H1 (cell line): ENCODE measurements around the gene SWT1. TPM values are rescaled to one million over a fixed set of nuclear protein-coding genes. Genes with fewer than 3 reads are reported as not detected.

Experiments used
- CTCF ChIA-PET: fragments of 300-600 bp; sonication (Branson Sonifier 250); formaldehyde crosslinking; loops from one replicate; lab custom pipeline; 2021; ENCODE audit not compliant: partially characterized antibody; lab: Charles Lee
- POLR2A ChIA-PET: fragments of 300-600 bp; sonication (Branson Sonifier 250); formaldehyde crosslinking; loops from one replicate; lab custom pipeline; 2021; ENCODE audit warnings: inconsistent platforms; ENCODE audit not compliant: partially characterized antibody; lab: Charles Lee
- DNase-seq, 2 experiments: peaks; one replicate each; pipeline versions ENCODE4 v3.0.0 to v3.0.0-alpha.2; 2010 to 2022; ENCODE audit warnings: low spot score in 2 of 2, low read depth in 1 of 2, mixed read lengths in 1 of 2
- FAIRE-seq: peaks from 2 replicates; lab custom pipeline; 2011; peaks lifted over from hg19 to GRCh38; lab: Jason Lieb, UNC
- H2AFZ ChIP-seq: 2 replicates; pipeline ENCODE4 v1.8.1; 2012; ENCODE audit warnings: low read length, inconsistent platforms
- H2AK5ac ChIP-seq: 2 replicates; pipeline ENCODE4 v1.6.1; 2013; ENCODE audit warnings: low read depth, low read length
- H2BK120ac ChIP-seq: replicated peaks from 2 replicates; pipeline ENCODE3; 2013; ENCODE audit warnings: low read depth, low read length, inconsistent platforms
- H2BK12ac ChIP-seq: 2 replicates; pipeline ENCODE4 v1.6.1; 2013; ENCODE audit warnings: low read depth, low read length
- H2BK15ac ChIP-seq: 2 replicates; pipeline ENCODE4 v1.6.1; 2013; ENCODE audit warnings: low read length
- H2BK20ac ChIP-seq: 2 replicates; pipeline ENCODE4 v1.6.1; 2013; ENCODE audit warnings: low read length
- H2BK5ac ChIP-seq: 2 replicates; pipeline ENCODE4 v1.6.1; 2013; ENCODE audit warnings: low read depth, low read length
- H3K14ac ChIP-seq: 2 replicates; pipeline ENCODE4 v1.6.1; 2013; ENCODE audit warnings: inconsistent platforms; ENCODE audit not compliant: insufficient read length
- H3K18ac ChIP-seq: 2 replicates; pipeline ENCODE4 v1.6.1; 2013; ENCODE audit warnings: low read length; ENCODE audit errors: extremely low read depth
- H3K23ac ChIP-seq: 2 replicates; pipeline ENCODE4 v1.6.1; 2013; ENCODE audit warnings: inconsistent platforms; ENCODE audit not compliant: insufficient read length
- H3K23me2 ChIP-seq: 2 replicates; pipeline ENCODE4 v1.6.1; 2013; ENCODE audit warnings: low read depth, low read length
- H3K27ac ChIP-seq: 2 replicates; pipeline ENCODE4 v1.6.1; 2011; ENCODE audit warnings: low read depth, low read length, inconsistent platforms
- H3K27me3 ChIP-seq, 4 experiments: replicated peaks in 1 of 4; 1 replicate in 1 of 4; 2 replicates in 3 of 4; pipeline versions ENCODE4 v1.6.1 to v1.8.1; 2011 to 2013; ENCODE audit warnings: low read length in 3 of 4, mild to moderate bottlenecking in 3 of 4, inconsistent platforms in 2 of 4, mixed read lengths in 2 of 4, moderate library complexity in 1 of 4; ENCODE audit not compliant: control insufficient read depth in 3 of 4, insufficient read depth in 3 of 4; ENCODE audit errors: extremely low read depth in 1 of 4
- H3K36me3 ChIP-seq, 4 experiments: 2 replicates each; pipeline versions ENCODE4 v1.6.1 to v1.8.1; 2011 to 2013; ENCODE audit warnings: mild to moderate bottlenecking in 4 of 4, low read length in 3 of 4, moderate library complexity in 2 of 4, control low read depth in 1 of 4, inconsistent platforms in 1 of 4; ENCODE audit not compliant: insufficient read depth in 4 of 4, control insufficient read depth in 2 of 4
- H3K4ac ChIP-seq: replicated peaks from 2 replicates; pipeline ENCODE3; 2013; ENCODE audit warnings: low read length, low read depth, mixed read lengths, inconsistent platforms; ENCODE audit not compliant: insufficient read length
- H3K4me1 ChIP-seq, 4 experiments: replicated peaks in 1 of 4; 1 replicate in 1 of 4; 2 replicates in 3 of 4; pipeline versions ENCODE4 v1.6.1 to v1.8.1; 2011 to 2013; ENCODE audit warnings: low read length in 3 of 4, inconsistent platforms in 2 of 4, mixed read lengths in 1 of 4; ENCODE audit not compliant: insufficient read depth in 4 of 4, control insufficient read depth in 3 of 4
- H3K4me2 ChIP-seq, 2 experiments: 2 replicates each; pipeline versions ENCODE4 v1.6.1 to v1.8.1; 2011 to 2013; ENCODE audit warnings: low read depth in 2 of 2, low read length in 2 of 2, control low read depth in 1 of 2, inconsistent platforms in 1 of 2, mild to moderate bottlenecking in 1 of 2; ENCODE audit not compliant: insufficient read depth in 1 of 2
- H3K4me3 ChIP-seq, 4 experiments: fragments of 200-600, 300-600 bp in 1 of 4; sonication (generic), shearing (Covaris generic), sonication (Bioruptor Twin) in 1 of 4; 2 replicates each; pipeline versions ENCODE4 v1.5.1 to v1.8.1; 2011 to 2016; ENCODE audit warnings: low read length in 4 of 4, low read depth in 3 of 4, control low read depth in 2 of 4, inconsistent platforms in 2 of 4, mild to moderate bottlenecking in 2 of 4, mixed read lengths in 1 of 4, moderate library complexity in 1 of 4; ENCODE audit not compliant: insufficient read depth in 2 of 4; ENCODE audit errors: extremely low read depth in 1 of 4
- H3K56ac ChIP-seq: replicated peaks from 2 replicates; pipeline ENCODE3; 2013; ENCODE audit warnings: low read depth, mild to moderate bottlenecking, mixed read lengths, low read length, inconsistent platforms; ENCODE audit not compliant: insufficient read length
- H3K79me1 ChIP-seq: 2 replicates; pipeline ENCODE4 v1.6.1; 2013; ENCODE audit warnings: low read depth, low read length, control low read depth
- H3K79me2 ChIP-seq, 2 experiments: 2 replicates each; pipeline versions ENCODE4 v1.6.1 to v1.8.1; 2012 to 2013; ENCODE audit warnings: low read length in 2 of 2, mild to moderate bottlenecking in 2 of 2, inconsistent platforms in 1 of 2; ENCODE audit not compliant: insufficient read depth in 2 of 2, control insufficient read depth in 1 of 2
- H3K9ac ChIP-seq, 4 experiments: replicated peaks in 1 of 4; 1 replicate in 1 of 4; 2 replicates in 3 of 4; pipeline versions ENCODE4 v1.6.1 to v1.8.1; 2011 to 2013; ENCODE audit warnings: low read depth in 3 of 4, low read length in 3 of 4, control low read depth in 2 of 4, mild to moderate bottlenecking in 2 of 4, moderate library complexity in 2 of 4, inconsistent platforms in 1 of 4; ENCODE audit errors: extremely low read depth in 1 of 4
- H3K9me3 ChIP-seq, 2 experiments: 2 replicates each; pipeline versions ENCODE4 v1.6.1 to v1.8.1; 2012 to 2013; ENCODE audit warnings: mild to moderate bottlenecking in 2 of 2, moderate library complexity in 2 of 2, control low read depth in 1 of 2, inconsistent platforms in 1 of 2, low read depth in 1 of 2, low read length in 1 of 2, mixed read lengths in 1 of 2; ENCODE audit not compliant: insufficient read depth in 2 of 2
- H4K20me1 ChIP-seq, 2 experiments: replicated peaks in 1 of 2; 2 replicates each; pipeline versions ENCODE3 to v1.8.1; 2011 to 2013; ENCODE audit warnings: inconsistent platforms in 2 of 2, low read length in 2 of 2, mild to moderate bottlenecking in 1 of 2; ENCODE audit not compliant: insufficient read depth in 2 of 2, control insufficient read depth in 1 of 2
- H4K5ac ChIP-seq: 2 replicates; pipeline ENCODE4 v1.6.1; 2013; ENCODE audit warnings: low read length, low read depth, mixed read lengths, inconsistent platforms; ENCODE audit not compliant: insufficient read length
- H4K8ac ChIP-seq: 2 replicates; pipeline ENCODE4 v1.8.0; 2013; ENCODE audit warnings: mild to moderate bottlenecking, moderate library complexity, low read length, inconsistent platforms; ENCODE audit not compliant: insufficient read depth; ENCODE audit errors: extremely low read depth
- H4K91ac ChIP-seq: replicated peaks from 2 replicates; pipeline ENCODE3; 2013; ENCODE audit warnings: low read length, mixed read lengths, inconsistent platforms; ENCODE audit not compliant: insufficient read length
- ATF3 ChIP-seq: IDR thresholded peaks from 2 replicates; pipeline ENCODE4 v1.6.1; 2011; ENCODE audit warnings: low read depth, mild to moderate bottlenecking, low read length; ENCODE audit not compliant: insufficient read depth
- BACH1 ChIP-seq: IDR thresholded peaks from 2 replicates; pipeline ENCODE4 v1.6.1; 2012; ENCODE audit warnings: low read length, improper control_type of control experiment
- CEBPB ChIP-seq: IDR thresholded peaks from 2 replicates; pipeline ENCODE4 v1.6.1; 2012; ENCODE audit warnings: low read depth, low read length
- CREB1 ChIP-seq: IDR thresholded peaks from 2 replicates; pipeline ENCODE4 v1.6.1; 2012; ENCODE audit warnings: inconsistent platforms
- EP300 ChIP-seq, 2 experiments: IDR thresholded peaks; 1 replicate in 1 of 2; 2 replicates in 1 of 2; pipeline ENCODE4 v1.6.1; 2011 to 2012; ENCODE audit warnings: low read depth in 2 of 2, low read length in 2 of 2, mild to moderate bottlenecking in 2 of 2, borderline replicate concordance in 1 of 2, inconsistent platforms in 1 of 2, moderate library complexity in 1 of 2
- JUN ChIP-seq: IDR thresholded peaks from 2 replicates; pipeline ENCODE4 v1.6.1; 2011; ENCODE audit warnings: low read depth, mild to moderate bottlenecking, improper control_type of control experiment, low read length
- KDM4A ChIP-seq: IDR thresholded peaks from one replicate; pipeline ENCODE4 v1.7.1; 2012; ENCODE audit warnings: low read depth, mild to moderate bottlenecking, moderate library complexity, low read length, inconsistent platforms; ENCODE audit not compliant: severe bottlenecking
- KDM5A ChIP-seq: fragments of 200-600 bp; IDR thresholded peaks from 2 replicates; pipeline ENCODE4 v1.7.1; 2012; ENCODE audit warnings: mild to moderate bottlenecking, low read length, inconsistent platforms, mixed read lengths
- POU5F1 ChIP-seq: IDR thresholded peaks from 2 replicates; pipeline ENCODE4 v1.6.1; 2011; ENCODE audit warnings: low read depth, mild to moderate bottlenecking, low read length, moderate library complexity
- RFX5 ChIP-seq: IDR thresholded peaks from 2 replicates; pipeline ENCODE4 v1.6.1; 2011; ENCODE audit warnings: low read depth, low read length, improper control_type of control experiment, borderline replicate concordance
- RNF2 ChIP-seq: fragments of 200-900, 300-1000 bp; sonication (generic); IDR thresholded peaks from 2 replicates; pipeline ENCODE4 v1.7.1; 2016; ENCODE audit warnings: borderline replicate concordance, low read depth, mild to moderate bottlenecking, antibody characterized with exemption, low read length; ENCODE audit not compliant: poor library complexity, severe bottlenecking; ENCODE audit errors: missing control alignments
- SIX5 ChIP-seq: IDR thresholded peaks from 2 replicates; pipeline ENCODE4 v1.6.1; 2011; ENCODE audit warnings: mild to moderate bottlenecking, low read depth, low read length
- SP4 ChIP-seq: IDR thresholded peaks from 2 replicates; pipeline ENCODE4 v1.6.1; 2012; ENCODE audit warnings: low read length, inconsistent platforms
- SUZ12 ChIP-seq: fragments of 200-600 bp; sonication (generic); IDR thresholded peaks from 2 replicates; pipeline ENCODE4 v1.6.1; 2012; ENCODE audit warnings: mild to moderate bottlenecking, inconsistent platforms, low read length, moderate library complexity, mixed read lengths
- TBP ChIP-seq: IDR thresholded peaks from 2 replicates; pipeline ENCODE4 v1.6.1; 2011; ENCODE audit warnings: low read depth, low read length, improper control_type of control experiment
- WGBS, 2 experiments: shearing (Covaris generic) in 1 of 2; methylation state at CpG; one replicate each; pipeline versions ENCODE4 v1.1.6 to v1.1.7; 2013 to 2015; ENCODE audit warnings: low lambda C conversion rate in 2 of 2, mixed read lengths in 2 of 2, inconsistent platforms in 1 of 2, low coverage in 1 of 2, missing lambda C conversion rate in 1 of 2; ENCODE audit not compliant: insufficient replicate concordance in 2 of 2, insufficient coverage in 1 of 2, insufficient read length in 1 of 2; ENCODE audit errors: extremely low coverage in 1 of 2, missing lambda C conversion rate in 1 of 2; 5-methylcytosine and 5-hydroxymethylcytosine counted together
- polyA plus RNA-seq, 7 experiments: library from polyadenylated mRNA; depleted of rRNA in 3 of 7; stranded (reverse) in 5 of 7; unstranded in 2 of 7; fragments of >200 nt in 5 of 7; fragments of 200-250 nt in 2 of 7; gene quantifications; 1 replicate in 5 of 7; 2 replicates in 1 of 7; 4 replicates in 1 of 7; pipeline versions ENCODE4 v1.2.1 to v1.2.3, GENCODE V29; 2011 to 2013; ENCODE audit warnings: missing spikeins in 2 of 7, mixed read lengths in 2 of 7
- total RNA-seq: library from RNA; stranded (reverse); fragmentation: NEBNext Ultra II Directional; extraction: Animal tissue kit (Norgen Biotek cat#: 25700); gene quantifications from 2 replicates; pipeline ENCODE4 v1.2.1, GENCODE V29; 2021

Gene SWT1
- total and polyA plus RNA-seq, 2 of the 8 experiments (the other 6 are each of a cell fraction or from before 2014, with no cell fraction given) = 1.4 to 6.2 TPM

DNA sequence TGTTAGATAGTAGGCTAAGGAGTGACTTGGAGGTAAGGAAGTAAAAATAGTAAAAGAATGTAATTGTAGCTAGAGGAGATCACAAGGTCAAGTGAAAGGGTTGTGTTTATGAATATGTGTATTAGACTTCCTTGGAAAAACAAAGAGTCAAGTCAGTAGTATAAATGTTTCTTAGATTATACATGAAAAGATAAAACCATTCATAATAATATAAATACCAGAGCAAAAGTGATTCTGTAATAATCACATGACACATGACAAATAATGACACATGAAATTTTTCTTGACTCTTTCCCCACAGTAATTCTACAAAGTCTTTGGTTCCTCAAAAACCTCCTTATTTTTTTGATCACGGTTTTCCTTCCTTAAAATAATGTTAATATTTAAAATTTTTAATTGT is 103.6 kb downstream of the SWT1 start:
- WGBS, 2 experiments = 82% methylated on average over 1 of the region's 1 CpG; no CpG with 5 or more reads in 1 of the 2 experiments
- no peak overlapping the region for H3K9ac ChIP-seq
- CTCF ChIA-PET = no interaction called here
- TF ChIP-seq ATF3 (no peak), POU5F1 (no peak), RNF2 (no peak), KDM4A (no peak), EP300 (IDR thresholded peaks at IDR 0.05; ENCODE audit: borderline replicate concordance in 1 of 2, low read depth in 2 of 2, low read length in 2 of 2) (no peak), TBP (no peak), SUZ12 (no peak), CREB1 (no peak), CEBPB (no peak), RFX5 (no peak), KDM5A (no peak), SIX5 (no peak), JUN (no peak), SP4 (no peak), BACH1 (no peak)

More for the DNA sequence above, 103.6 kb downstream of the SWT1 start:
- Histone ChIP-seq H3K4me3 (no peak overlapping the region), H3K4me2 (no peak overlapping the region), H3K27ac (no peak overlapping the region), H3K56ac (no peak overlapping the region), H2BK120ac (no peak overlapping the region), H3K27me3 (no peaks in the 10 kb centered on the region), H4K20me1 (no peaks in the 10 kb centered on the region), H4K91ac (no peak overlapping the region), H4K8ac (no peak overlapping the region), H3K36me3 (no peaks in the 10 kb centered on the region), H3K14ac (no peak overlapping the region), H3K18ac (no peak overlapping the region), H3K4me1 (no peaks in the 10 kb centered on the region), H2BK5ac (no peak overlapping the region), H3K79me2 (no peaks in the 10 kb centered on the region), H3K23ac (no peak overlapping the region), H3K9me3 (no peaks in the 10 kb centered on the region; a peak in 1 of 4 replicates), H2BK20ac (no peak overlapping the region), H2BK15ac (no peak overlapping the region), H2AK5ac (no peak overlapping the region), H3K23me2 (no peaks in the 10 kb centered on the region), H3K79me1 (no peaks in the 10 kb centered on the region), H4K5ac (no peak overlapping the region), H3K4ac (no peak overlapping the region), H2AFZ (no peak overlapping the region), H2BK12ac (no peak overlapping the region)
- POLR2A ChIA-PET = no interaction called here
- no peak for DNase-seq
- FAIRE-seq = no peak
